ENCODE results near the gene BTN3A1.
"Not testable (repeated sequence)": the region's sequence is repeated elsewhere in the genome, so short reads cannot be mapped to it uniquely, and the experiment has no call there.

Gene BTN3A1

DNA sequence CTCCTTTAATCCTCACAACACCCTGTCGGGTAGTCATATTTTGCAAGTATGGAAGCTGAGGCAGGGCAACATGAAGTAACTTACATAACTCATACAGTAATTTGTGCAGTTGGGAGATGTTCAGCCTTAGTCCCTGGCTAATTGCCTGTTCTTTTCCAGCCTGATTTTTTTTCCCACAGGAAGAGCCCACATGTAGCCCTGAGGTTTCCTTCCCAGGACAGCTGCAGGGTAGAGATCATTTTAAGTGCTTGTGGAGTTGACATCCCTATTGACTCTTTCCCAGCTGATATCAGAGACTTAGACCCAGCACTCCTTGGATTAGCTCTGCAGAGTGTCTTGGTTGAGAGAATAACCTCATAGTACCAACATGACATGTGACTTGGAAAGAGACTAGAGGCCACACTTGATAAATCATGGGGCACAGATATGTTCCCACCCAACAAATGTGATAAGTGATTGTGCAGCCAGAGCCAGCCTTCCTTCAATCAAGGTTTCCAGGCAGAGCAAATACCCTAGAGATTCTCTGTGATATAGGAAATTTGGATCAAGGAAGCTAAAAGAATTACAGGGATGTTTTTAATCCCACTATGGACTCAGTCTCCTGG is 50.7 kb downstream of the BTN3A1 start:
- Histone ChIP-seq H3K4me1 (peaks cover 5% of the 10 kb centered on the region), H3K27me3 (ENCODE audit: low read depth) (no peaks in the 10 kb centered on the region), H3K9me3 (no peaks in the 10 kb centered on the region), H3K4me3 (no peak overlapping the region), H3K36me3 (replicated peaks) (no peaks in the 10 kb centered on the region)
- DNase-seq (ENCODE audit: low spot score in 2 of 2) = no peak
- in situ Hi-C loops (cut with MboI; ENCODE audit: low sequenced_read_pairs) = no loop called here

DNA sequence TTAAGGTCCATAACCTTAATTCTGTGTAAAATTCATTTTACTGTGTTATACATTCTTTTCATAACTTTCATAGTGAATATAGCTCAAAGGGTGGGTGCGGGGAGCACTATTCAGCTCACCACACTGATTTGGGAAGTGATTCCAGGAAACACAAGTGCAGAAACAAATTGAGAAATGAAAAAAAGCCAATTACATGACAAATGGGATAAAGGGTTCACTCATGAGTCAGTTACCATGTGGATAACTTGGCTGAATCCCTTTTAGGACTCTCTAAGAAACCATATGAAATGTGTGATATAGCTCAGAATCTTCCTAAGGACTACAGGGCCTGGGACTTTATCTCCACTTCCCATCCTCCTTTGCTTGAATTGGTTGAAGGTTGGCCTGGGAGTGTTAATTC is 52.6 kb downstream of the BTN3A1 start:
- Histone ChIP-seq H3K4me3 (no peak overlapping the region), H3K9me3 (no peaks in the 10 kb centered on the region), H3K27me3 (ENCODE audit: low read depth) (no peaks in the 10 kb centered on the region), H3K4me1 (peaks cover 9% of the 10 kb centered on the region), H3K36me3 (replicated peaks) (peaks cover 5% of the 10 kb centered on the region; the same call in 1 of the 2 replicates)
- in situ Hi-C loops (cut with MboI; ENCODE audit: low sequenced_read_pairs) = no loop called here
- no peak for DNase-seq (ENCODE audit: low spot score in 2 of 2)

DNA sequence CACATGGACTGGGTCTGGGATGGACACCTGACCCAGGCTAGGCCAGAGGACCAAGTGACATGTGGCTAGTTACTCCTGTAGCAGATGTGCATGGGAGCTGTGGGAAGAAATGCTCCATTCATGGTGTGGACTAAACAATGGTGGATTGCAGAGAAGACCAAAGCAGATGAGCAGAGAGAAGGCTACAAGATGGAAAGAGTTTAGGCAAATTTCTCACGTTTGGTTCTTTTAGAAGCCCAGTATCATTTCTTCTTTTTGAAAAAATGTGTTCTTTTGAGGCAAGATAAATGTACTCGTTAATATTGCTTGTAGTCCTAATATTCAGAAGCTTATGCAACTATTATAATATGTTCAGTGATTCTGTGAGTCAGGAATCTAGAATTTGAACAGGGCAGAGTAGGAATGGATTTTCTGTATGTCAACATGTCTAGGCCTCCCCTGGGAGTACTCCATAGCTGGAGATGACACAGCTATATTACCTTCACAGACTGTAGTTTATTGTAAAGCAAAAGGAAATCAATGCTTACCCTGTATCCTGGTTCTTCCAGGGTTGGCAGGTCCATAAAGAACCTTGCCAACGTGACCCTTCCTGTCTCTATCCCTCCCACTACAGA is 53.4 kb downstream of the BTN3A1 start:
- Histone ChIP-seq H3K27me3 (ENCODE audit: low read depth) (no peaks in the 10 kb centered on the region), H3K36me3 (replicated peaks) (peaks cover 9% of the 10 kb centered on the region), H3K9me3 (no peaks in the 10 kb centered on the region), H3K4me3 (no peak overlapping the region), H3K4me1 (peaks cover 9% of the 10 kb centered on the region)
- no peak for DNase-seq (ENCODE audit: low spot score in 2 of 2)
- in situ Hi-C loops (cut with MboI; ENCODE audit: low sequenced_read_pairs) = no loop called here

DNA sequence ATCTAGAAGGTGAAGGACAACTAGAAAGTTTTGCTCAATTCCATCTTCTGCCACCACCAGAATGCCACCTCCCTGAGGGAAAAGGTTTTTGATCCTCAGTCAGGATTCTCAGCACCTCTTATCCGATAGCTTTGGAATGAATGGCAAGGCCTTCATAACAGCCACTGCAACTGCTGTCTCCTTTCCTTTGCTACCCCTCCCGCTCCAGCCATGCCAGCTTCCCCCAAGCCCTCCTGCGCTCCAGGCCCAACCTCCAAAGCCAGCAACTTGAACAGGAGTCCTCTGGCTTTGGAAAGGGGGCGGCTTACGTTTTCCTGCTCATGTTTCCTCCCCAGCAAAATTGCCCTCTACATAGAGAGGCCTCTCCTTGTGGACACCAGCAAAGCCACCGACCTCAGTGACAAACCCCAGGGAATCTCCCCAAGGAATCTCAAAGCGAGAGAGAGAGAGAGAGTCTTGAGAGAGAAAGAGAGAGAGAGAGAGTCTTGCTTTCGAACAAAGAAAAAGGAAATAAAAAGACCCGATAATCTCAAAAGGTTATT is 55.3 kb downstream of the BTN3A1 start:
- Histone ChIP-seq H3K4me3 (peak overlapping the region; percentile 69), H3K9me3 (no peaks in the 10 kb centered on the region), H3K27me3 (ENCODE audit: low read depth) (no peaks in the 10 kb centered on the region), H3K4me1 (peaks cover 9% of the 10 kb centered on the region), H3K36me3 (replicated peaks) (peaks cover 23% of the 10 kb centered on the region)
- peak in 1 of 2 experiments; percentile 37 for DNase-seq (ENCODE audit: low spot score in 2 of 2)
- in situ Hi-C loops (cut with MboI; ENCODE audit: low sequenced_read_pairs) = no loop called here

DNA sequence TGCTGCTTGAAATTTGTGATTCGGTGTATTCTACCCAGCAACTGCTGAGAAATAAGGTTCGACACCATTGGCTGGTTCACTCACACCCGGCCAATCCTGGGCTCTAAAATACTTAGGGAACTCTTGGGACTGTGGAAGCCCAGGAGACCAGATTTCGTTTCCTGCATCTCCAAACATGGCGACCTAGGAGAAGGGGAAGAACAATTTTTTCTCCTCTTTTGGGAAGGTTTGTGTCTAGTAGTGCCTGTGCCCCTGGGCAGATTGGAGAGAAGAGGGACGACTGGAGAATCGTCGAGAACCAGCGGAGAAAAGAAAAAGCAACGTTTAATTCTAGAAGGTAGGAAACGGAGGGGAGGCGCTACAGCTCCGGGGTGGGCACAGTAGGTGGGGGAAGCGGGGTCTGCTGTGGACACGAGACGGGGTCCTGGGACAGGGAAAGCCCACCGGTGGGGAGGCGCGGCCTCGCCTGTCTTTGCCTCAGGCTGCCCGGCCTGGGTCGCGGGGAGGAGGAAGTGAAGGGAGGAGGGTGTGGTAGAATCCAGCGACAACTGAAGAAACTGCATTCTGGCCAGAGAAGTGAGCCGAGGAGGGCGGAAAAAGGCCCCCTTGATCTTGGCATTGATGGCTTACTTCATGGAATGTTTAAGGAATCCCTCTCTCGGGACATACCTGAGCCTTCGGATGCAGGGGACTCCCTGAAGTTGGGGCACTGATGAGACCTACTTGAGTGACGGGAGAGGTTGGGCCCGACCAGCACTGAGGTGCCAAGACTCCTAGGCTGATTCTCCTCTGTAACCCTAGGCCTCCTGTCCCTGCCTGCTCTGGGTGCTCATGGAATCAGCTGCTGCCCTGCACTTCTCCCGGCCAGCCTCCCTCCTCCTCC is 56.0 kb downstream of the BTN3A1 start, which contains the start of gene BTN2A1:
Gene BTN2A1 (plus strand): TSS at position 150 of the 883 bp plus-strand sequence. CDS start 682 bp downstream, at position 832.
- peak; percentile 84 to 94 for DNase-seq (ENCODE audit: low spot score in 2 of 2)
- in situ Hi-C loops (cut with MboI; ENCODE audit: low sequenced_read_pairs) = no loop called here
- Histone ChIP-seq H3K36me3 (replicated peaks) (peaks cover 27% of the 10 kb centered on the region), H3K4me1 (peaks cover 9% of the 10 kb centered on the region), H3K4me3 (peak within 1 kb of the TSS; percentile 69), H3K27me3 (ENCODE audit: low read depth) (no peaks in the 10 kb centered on the region), H3K9me3 (no peaks in the 10 kb centered on the region)

DNA sequence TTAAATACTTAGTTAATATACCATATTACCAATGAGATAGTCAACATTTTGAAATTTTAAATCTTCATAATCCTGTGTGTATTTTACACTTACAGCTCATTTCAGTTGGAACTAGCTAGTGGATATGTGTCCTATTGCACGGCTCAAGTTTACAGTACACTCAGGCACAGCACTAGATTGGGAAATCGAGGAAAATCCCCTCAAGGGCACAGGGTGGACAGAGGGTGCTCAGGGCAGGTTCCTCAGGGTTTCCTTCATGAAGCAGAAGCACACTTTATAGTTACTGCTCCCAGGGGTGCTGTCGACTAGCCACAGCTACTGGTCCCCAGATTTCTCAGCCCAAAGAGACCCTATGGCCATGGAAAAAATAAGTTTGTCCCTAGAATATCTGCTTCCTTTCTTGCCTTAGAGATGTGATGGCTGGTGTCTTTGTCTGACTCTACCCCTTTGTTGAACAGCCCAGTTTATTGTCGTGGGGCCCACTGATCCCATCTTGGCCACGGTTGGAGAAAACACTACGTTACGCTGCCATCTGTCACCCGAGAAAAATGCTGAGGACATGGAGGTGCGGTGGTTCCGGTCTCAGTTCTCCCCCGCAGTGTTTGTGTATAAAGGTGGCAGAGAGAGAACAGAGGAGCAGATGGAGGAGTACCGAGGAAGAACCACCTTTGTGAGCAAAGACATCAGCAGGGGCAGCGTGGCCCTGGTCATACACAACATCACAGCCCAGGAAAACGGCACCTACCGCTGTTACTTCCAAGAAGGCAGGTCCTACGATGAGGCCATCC is 57.1 kb downstream of the BTN3A1 start:
- no peaks in the 10 kb centered on the region for H3K27me3 ChIP-seq (ENCODE audit: low read depth)
- peaks cover 39% of the 10 kb centered on the region for H3K36me3 ChIP-seq (replicated peaks)
- H3K9me3 ChIP-seq = no peaks in the 10 kb centered on the region
- H3K4me3 ChIP-seq = no peak overlapping the region; the same call in 1 of the 2 replicates
- in situ Hi-C loops (cut with MboI; ENCODE audit: low sequenced_read_pairs) = no loop called here
- DNase-seq (ENCODE audit: low spot score in 2 of 2) = no peak
- H3K4me1 ChIP-seq = peaks cover 9% of the 10 kb centered on the region

DNA sequence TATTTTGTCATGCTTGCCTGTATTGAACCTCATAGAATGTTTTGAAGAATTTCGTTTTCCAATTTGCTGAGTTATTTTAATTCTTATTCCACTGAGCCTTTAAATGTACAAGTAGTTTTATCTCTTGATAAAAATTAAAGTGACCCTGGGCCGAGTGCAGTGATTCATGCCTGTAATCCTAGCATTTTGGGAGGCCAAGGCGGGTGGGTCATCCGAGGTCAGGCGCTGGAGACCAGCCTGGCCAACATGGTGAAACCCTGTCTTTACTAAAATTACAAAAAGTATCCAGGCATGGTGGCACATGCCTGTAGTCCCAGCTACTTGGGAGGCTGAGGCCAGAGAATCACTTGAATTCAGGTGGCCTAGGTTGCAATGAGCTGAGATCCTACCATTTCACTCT is 59.3 kb downstream of the BTN3A1 start:
- H3K9me3 ChIP-seq; DNase-seq (ENCODE audit: low spot score in 2 of 2); H3K4me3 ChIP-seq; in situ Hi-C loops (cut with MboI; ENCODE audit: low sequenced_read_pairs); H3K27me3 ChIP-seq (ENCODE audit: low read depth); H3K4me1 ChIP-seq: not testable (repeated sequence)
- peaks cover 58% of the 10 kb centered on the region for H3K36me3 ChIP-seq (replicated peaks)

DNA sequence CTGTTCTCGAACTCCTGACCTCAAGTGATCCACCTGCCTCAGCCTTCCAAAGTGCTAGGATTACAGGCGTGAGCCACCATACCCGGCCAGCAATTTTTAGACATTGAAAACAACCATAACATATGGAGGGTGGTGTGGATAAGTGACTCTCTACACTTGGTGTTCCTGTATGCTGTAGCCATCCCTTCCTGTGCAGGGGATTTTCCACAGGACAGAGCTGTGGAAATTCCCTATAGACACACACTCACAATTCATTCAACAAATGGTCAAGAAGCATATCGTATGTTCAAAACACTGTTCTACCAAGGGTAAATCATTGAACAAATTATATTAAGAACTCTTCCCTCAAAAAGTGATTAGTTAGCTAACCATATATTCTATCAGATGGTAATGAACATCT is 61.9 kb downstream of the BTN3A1 start:
- Histone ChIP-seq H3K27me3 (ENCODE audit: low read depth) (no peaks in the 10 kb centered on the region), H3K9me3 (no peaks in the 10 kb centered on the region), H3K36me3 (replicated peaks) (peaks cover 79% of the 10 kb centered on the region), H3K4me3 (no peak overlapping the region), H3K4me1 (peaks cover 2% of the 10 kb centered on the region)
- DNase-seq (ENCODE audit: low spot score in 2 of 2) = no peak
- in situ Hi-C loops (cut with MboI; ENCODE audit: low sequenced_read_pairs) = no loop called here

DNA sequence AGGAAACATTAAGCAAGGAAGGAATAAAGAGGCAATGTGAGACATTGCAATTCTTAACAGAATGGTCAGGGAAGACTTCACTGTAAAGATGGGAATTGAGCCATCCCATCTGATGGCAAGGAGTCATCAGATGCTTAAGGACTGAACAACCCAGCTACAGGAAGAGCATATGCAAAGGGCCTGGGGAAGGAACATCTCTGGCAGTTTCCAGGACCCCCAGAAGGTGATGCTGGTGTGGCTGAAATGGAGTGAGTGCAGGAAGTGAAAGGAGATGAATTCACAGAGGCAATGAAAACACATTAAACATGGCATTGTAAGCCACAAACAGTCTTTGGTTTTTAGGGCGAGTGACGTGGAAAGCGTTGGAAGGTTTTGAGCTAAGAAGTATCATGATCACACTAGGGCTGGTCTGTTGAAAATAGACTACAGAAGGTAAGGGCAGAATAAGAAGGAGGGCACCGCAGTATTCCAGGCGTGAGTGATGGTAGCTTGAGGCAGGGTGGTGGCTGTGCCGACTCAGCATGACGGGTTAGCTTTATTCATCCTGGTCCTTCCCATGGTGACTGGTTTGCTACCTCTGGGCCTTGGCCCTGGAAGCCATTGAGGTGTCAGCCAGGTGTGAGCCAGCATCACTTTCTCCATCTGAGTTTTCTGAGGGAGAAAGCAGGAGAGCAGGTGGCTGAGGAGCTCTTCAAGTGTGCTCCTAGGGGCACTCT is 62.5 kb downstream of the BTN3A1 start:
- in situ Hi-C loops (cut with MboI; ENCODE audit: low sequenced_read_pairs) = no loop called here
- H3K9me3 ChIP-seq = no peaks in the 10 kb centered on the region
- H3K4me1 ChIP-seq = no peaks in the 10 kb centered on the region
- no peaks in the 10 kb centered on the region for H3K27me3 ChIP-seq (ENCODE audit: low read depth)
- no peak for DNase-seq (ENCODE audit: low spot score in 2 of 2)
- peaks cover 75% of the 10 kb centered on the region for H3K36me3 ChIP-seq (replicated peaks)
- H3K4me3 ChIP-seq = no peak overlapping the region

Data from HAP-1 (cell line).